ENCODE measurements around the gene ZBTB45.
"Not testable (repeated sequence)": the region's sequence is repeated elsewhere in the genome, so short reads cannot be mapped to it uniquely, and the experiment has no call there.

Gene ZBTB45

GRCh38 chr19:58554494-58555368, 35.1 kb upstream of the ZBTB45 start, which contains the start of gene CHMP2A:
Gene CHMP2A (minus strand): TSS chr19:58555105. CDS start chr19:58554212, 893 bp downstream.
- DNase-seq: peak; percentile 98 to 100 (median 99)

DNA sequence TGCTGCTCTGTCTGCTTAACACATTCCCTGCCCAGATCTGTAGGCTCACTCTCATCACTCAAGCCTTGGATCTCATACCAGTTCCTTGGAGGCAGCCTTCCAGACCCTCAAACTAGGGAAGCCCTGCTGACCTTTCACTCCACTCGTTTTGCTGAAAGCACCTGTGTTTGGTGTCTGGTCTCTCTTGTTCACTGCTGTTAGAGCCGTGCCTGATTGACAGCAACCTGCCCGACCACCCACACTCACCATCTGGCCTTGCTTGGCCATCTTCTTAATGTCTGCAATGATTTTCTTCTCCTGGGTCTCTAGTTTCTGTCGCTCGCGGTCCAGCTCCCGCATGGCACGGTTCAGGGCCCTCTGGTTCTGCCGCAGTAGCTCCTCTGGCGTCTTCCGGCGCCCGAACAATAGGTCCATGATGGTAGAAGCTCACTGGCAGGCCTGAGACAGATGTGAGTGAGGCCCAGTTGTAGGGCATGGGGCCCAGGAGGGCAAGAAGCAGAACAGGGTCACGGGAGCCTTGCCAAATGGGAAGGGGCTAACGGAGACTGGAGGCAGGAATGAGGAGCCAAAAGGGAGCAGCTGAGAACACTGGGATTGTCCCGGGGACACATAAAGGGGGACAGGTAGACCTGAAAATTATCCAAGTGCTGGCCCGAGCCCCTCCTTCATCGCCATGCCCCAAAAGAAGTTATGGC, 34.3 kb upstream of the ZBTB45 start:
- DNase-seq: no peak

- DNase-seq: no peak
These were observed 33.0 kb upstream of the ZBTB45 start for GRCh38 chr19:58552655-58553054.

- DNase-seq: no peak
These were observed 32.2 kb upstream of the ZBTB45 start for GRCh38 chr19:58551577-58552471.

DNA sequence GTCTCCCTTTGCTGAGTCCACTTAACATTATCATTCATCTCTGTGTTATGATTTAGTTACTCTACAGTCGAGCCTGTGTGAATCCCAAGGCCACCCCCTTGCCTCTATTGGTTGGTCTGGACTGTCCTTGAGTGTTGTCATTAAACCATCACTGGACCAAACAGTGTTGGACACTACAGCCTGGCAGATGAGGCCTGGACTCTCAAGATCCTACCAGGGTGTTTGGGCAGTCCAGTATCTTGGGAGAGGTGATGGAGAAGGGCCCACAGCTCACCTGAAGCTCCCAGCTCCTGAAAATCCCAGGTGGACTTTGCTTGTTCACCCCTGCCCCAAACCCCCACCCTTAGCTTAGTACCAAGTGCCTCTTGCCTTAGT, 31.5 kb upstream of the ZBTB45 start:
- no peak for DNase-seq

- DNase-seq: no peak
These were observed 30.9 kb upstream of the ZBTB45 start for GRCh38 chr19:58550362-58551122.

- no peak for DNase-seq
These were observed 30.2 kb upstream of the ZBTB45 start for GRCh38 chr19:58549664-58550361.

DNA sequence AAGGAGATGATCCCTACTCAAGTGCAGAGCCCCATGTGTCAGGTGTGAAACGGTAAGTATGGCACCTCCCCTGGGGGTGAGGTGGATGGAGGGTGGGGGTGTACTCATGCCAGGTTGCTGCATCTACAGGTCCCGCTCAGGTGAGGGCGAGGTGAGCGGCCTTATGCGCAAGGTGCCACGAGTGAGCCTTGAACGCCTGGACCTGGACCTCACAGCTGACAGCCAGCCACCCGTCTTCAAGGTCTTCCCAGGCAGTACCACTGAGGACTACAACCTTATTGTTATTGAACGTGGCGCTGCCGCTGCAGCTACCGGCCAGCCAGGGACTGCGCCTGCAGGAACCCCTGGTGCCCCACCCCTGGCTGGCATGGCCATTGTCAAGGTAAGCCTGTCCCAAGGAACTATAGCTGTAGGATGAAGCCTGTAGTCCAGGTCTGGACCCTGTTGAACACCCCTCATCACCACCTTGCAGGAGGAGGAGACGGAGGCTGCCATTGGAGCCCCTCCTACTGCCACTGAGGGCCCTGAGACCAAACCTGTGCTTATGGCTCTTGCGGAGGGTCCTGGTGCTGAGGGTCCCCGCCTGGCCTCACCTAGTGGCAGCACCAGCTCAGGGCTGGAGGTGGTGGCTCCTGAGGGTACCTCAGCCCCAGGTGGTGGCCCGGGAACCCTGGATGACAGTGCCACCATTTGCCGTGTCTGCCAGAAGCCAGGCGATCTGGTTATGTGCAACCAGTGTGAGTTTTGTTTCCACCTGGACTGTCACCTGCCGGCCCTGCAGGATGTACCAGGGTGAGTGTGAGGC, 29.5 kb upstream of the ZBTB45 start:
- no peak for DNase-seq

DNA sequence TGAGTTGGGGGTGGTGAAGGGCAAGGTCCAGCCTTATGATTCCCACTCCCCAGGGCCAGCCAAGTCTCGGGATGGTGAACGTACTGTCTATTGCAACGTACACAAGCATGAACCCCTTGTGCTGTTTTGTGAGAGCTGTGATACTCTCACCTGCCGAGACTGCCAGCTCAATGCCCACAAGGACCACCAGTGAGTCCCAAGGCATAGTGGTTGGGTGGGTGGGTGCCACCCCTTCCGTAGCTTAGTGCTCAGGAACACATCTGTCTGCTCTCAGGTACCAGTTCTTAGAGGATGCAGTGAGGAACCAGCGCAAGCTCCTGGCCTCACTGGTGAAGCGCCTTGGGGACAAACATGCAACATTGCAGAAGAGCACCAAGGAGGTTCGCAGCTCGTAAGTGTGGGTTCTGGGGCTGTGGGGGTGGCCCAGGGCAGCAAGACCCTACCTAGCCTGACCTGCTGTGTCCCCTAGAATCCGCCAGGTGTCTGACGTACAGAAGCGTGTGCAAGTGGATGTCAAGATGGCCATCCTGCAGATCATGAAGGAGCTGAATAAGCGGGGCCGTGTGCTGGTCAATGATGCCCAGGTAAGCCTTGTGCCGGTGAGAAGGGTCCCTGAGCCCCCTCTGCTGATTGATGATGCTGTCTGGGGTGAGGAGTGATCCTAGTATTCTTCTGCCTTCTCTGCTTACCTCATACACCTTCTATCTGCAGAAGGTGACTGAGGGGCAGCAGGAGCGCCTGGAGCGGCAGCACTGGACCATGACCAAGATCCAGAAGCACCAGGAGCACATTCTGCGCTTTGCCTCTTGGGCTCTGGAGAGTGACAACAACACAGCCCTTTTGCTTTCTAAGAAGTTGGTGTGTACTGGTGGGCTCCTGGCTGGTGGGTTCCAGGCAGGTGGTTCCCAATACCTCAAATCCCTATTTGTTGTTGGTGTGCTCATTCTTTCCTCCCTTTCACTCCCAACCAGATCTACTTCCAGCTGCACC, 28.0 kb upstream of the ZBTB45 start:
- DNase-seq: no peak

GRCh38 chr19:58546019-58546530, 26.5 kb upstream of the ZBTB45 start:
- no peak for DNase-seq

DNA sequence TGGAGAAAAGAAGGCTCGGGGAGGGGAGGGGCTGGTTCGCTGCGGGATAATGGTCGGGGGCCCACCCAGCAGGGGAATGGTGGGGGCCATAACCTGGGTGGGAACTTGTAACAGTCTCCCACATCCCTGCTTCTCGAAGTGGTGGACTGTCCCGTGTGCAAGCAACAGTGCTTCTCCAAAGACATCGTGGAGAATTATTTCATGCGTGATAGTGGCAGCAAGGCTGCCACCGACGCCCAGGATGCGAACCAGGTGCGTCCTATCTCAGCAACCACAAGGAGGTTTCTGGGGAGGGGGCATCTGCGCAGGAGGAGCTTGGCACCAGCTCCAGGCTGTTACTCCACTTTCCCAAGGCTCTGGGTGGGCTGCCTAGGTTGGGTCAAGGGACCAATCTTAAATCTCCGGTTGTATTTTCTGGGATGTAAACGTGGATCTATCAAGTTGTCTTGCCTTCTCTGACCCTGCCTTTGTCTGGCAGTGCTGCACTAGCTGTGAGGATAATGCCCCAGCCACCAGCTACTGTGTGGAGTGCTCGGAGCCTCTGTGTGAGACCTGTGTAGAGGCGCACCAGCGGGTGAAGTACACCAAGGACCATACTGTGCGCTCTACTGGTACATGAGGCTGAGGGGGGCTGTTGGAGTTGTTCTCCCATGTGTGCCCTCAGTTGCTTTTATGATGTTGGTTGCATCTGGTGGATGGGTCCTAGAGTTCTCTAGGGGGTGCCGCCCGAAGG, 25.8 kb upstream of the ZBTB45 start:
- DNase-seq: no peak

DNA sequence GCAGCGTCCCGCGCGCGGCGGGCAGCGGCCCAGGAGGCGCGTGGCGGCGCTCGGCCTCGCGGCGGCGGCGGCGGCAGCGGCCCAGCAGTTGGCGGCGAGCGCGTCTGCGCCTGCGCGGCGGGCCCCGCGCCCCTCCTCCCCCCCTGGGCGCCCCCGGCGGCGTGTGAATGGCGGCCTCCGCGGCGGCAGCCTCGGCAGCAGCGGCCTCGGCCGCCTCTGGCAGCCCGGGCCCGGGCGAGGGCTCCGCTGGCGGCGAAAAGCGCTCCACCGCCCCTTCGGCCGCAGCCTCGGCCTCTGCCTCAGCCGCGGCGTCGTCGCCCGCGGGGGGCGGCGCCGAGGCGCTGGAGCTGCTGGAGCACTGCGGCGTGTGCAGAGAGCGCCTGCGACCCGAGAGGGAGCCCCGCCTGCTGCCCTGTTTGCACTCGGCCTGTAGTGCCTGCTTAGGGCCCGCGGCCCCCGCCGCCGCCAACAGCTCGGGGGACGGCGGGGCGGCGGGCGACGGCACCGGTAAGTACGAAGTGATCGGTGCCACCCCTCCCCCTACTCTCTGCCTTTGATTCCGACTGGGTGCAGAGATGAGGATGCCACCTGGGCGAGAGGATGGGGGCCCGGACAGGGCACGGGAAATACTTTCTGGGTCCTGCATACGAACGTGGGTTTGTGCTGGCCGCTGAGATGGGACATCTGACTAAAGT, 25.1 kb upstream of the ZBTB45 start:
- peak; percentile 74 to 91 (median 85) for DNase-seq

GRCh38 chr19:58543826-58544590, 24.4 kb upstream of the ZBTB45 start, which contains the start of gene TRIM28:
Gene TRIM28 (plus strand): TSS chr19:58544064. CDS start chr19:58544758, 694 bp downstream.
- peak; percentile 99 for DNase-seq

DNA sequence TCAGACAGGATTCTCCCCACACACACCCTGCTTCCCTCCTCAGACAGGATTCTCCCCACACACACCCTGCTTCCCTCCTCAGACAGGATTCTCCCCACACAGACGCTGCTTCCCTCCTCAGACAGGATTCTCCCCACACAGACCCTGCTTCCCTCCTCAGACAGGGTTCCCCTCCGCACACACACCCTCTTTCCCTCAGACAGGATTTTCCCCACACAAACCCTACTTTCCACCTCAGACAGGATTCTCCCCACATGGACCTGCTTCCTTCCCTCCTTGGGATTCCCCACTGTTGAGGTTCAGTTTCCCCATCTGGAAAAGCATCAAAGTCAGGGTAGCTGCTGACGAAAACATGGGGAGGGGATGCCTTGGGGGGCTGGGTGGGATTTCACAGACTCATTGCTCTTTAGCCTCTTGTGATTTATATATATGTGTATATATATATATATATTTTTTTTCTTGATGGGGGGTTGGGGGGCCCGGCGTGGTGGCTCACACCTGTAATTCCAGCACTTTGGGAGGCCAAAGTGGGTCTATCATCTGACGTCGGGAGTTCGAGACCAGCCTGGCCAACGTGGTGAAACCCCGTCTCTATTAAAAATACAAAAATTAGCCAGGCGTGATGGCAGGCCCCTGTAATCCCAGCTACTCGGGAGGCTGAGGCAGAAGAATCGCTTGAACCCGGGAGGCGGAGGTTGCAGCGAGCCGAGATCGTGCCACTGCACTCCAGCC, 23.2 kb upstream of the ZBTB45 start:
- DNase-seq: not testable (repeated sequence)

- not testable (repeated sequence) for DNase-seq
These were observed 19.6 kb upstream of the ZBTB45 start for GRCh38 chr19:58539169-58539559.
